GM21423 (cell line): ENCODE data around the gene KRTAP4-5.
"Not testable (repeated sequence)": the region's sequence is repeated elsewhere in the genome, so short reads cannot be mapped to it uniquely, and the experiment has no call there.

ENCODE experiments used
- ATAC-seq: cut with Tn5 transposase; IDR thresholded peaks from one replicate; pipeline ENCODE4 v1.9.1; 2021; ENCODE audit warnings: mild to moderate bottlenecking, moderate library complexity; ENCODE audit not compliant: unreplicated experiment

Gene KRTAP4-5

DNA sequence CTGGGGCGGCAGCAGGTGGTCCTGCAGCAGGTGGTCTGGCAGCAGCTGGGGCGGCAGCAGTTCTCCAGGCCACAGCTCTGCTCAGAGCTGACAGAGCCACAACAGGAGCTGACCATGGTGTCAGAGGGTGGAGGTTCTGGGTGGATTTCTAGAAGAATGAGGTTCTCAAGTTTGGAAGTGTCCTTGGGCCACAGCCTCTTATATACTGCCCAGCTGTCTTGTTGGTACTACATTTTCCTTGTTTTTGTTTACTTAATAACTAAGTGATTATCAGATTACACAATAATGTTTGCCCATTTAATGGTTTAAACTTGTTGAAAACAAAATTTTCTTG is at the start of gene KRTAP4-5:
Gene KRTAP4-5 (minus strand): TSS at position 174 of the 334 bp plus-strand sequence. CDS start 58 bp downstream, at position 116.
- no peak for ATAC-seq

DNA sequence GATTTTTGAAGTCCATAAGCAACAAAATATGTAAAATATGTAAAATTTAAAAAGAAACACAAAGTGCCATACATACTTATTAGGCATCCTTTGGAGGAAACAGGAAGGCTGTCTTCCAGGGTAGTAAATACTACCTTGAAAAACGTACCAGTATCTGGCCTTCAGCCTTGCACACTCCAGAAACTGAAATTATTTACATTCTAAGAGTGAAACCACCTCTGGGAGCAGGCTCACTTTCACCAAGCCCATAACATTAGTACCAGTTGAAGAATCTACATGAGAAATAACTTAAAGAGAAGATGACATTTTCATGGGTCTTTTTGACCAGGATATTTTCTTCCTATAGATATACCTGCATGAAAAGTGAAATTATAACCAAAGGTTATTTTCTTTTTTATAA is 46.4 kb upstream of the KRTAP4-5 start:
- ATAC-seq: no peak

DNA sequence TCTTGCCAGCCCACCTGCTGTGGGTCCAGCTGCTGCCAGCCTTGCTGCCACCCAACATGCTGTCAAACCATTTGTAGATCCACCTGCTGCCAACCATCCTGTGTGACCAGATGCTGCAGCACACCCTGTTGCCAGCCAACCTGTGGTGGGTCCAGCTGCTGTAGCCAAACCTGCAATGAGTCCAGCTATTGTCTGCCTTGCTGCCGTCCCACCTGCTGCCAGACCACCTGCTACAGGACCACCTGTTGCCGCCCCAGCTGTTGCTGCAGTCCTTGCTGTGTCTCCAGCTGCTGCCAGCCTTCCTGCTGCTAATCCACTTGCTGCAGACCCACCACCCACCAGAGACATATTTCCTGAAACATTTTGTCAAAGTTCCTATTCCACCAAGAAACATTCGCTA is 40.7 kb upstream of the KRTAP4-5 start:
- ATAC-seq: no peak

DNA sequence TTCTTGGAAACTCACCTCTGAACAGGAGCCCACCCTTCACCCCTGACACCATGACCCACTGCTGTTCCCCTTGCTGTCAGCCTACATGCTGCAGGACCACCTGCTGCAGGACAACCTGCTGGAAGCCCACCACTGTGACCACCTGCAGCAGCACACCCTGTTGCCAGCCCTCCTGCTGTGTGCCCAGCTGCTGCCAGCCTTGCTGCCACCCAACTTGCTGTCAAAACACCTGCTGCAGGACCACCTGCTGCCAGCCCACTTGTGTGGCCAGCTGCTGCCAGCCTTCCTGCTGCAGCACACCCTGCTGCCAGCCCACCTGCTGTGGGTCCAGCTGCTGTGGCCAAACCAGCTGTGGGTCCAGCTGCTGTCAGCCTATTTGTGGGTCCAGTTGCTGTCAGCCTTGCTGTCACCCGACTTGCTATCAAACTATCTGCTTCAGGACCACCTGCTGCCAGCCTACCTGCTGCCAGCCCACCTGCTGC is 40.3 kb upstream of the KRTAP4-5 start, which contains the start of gene KRTAP9-1:
Gene KRTAP9-1 (plus strand): TSS at position 51 of the 482 bp plus-strand sequence. CDS start 0 bp downstream, at position 51.
- ATAC-seq: not testable (repeated sequence)

DNA sequence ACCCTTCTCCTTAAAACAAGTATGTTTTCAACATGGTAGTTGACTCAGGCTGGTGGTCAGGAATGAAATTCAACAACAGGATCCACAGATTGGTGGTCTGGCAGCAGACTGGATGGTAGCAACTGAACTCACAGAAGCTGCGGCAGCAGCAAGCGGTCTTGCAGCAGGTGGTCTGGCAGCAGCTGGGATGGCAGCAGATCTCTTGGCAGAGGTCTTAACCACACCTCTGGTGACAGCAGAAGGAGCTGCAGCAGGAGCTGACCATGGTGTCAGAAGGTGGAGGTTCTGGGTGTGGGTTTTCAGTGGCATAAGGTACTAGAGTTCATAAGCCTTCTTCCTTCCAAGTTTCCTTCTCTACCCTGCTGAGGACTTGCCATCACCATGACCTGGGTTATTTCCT is 37.2 kb upstream of the KRTAP4-5 start:
- ATAC-seq: no peak

DNA sequence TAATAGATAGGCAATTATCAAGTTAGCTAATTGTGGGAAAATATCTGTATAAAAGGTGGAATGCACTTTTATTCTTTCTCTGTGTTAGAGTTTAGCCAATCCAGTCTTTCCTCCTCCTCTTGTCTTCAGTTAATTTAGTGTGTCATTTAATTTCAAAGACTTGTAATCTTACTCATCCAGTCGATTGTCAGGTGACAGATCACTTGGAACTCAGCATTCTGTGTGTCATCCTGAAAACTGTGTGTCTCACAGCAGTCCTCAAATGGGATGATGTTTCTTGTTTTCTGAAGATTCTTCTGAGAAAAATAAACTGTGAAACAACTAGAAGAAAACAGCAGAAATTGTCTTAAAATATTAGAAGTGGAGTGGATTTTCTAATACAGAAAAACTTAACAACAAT is 35.4 kb upstream of the KRTAP4-5 start:
- ATAC-seq: no peak

DNA sequence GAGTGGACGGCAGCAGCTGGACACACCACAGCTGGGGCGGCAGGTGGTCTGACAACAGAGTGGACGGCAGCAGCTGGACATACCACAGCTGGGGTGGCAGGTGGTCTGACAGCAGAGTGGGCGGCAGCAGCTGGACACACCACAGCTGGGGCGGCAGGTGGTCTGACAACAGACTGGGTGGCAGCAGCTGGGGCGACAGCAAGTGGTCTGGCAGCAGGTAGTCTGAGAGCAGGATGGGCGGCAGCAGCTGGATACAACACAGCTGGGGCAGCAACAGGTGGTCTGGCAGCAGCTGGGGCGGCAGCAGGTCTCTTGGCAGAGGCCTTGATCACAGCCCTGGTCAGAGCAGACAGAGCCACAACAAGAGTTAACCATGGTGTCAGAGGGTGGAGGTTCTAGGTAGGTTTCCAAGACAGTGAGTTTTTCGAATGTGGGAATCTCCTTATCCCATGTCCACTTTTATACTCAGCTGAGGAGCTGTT is 34.9 kb upstream of the KRTAP4-5 start, which contains the start of gene KRTAP4-1:
Gene KRTAP4-1 (minus strand): TSS at position 432 of the 482 bp plus-strand sequence. CDS start 57 bp downstream, at position 375.
- ATAC-seq: no peak

DNA sequence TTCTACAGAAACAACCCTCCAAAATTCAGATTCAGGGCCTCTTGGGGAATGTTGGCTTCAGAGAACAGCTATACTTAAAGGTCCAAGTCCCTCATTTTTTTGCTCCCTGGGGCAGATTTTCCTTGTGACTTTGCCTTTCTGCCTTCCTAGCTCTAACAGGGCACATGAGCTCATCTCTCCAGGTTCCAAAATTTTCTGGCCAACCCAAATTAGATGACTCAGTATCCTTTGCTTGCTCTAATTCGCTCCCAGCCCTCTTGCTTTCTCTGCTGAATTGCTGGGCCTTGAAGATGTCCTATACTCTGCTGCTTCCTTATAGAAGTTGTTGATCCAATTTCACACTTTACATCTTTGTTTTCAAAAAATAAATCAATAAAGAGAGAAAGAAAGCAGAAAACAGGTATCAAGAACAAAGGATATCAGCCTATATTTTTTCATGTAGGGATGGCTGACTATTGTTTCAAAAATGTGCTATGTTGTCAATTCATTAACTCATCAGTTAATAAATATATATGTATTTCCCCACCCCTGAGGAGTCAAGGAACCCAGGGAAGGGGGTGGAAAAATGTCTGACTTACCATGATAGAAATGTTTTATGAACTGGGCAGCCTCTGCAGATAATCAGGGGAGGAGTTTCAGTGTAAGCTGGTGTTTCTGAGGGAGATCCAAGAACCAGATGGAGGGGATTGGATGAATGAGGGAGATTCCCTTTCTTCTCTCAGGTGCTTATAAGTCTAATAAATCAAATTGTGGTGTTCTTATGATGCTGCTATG is 29.4 kb upstream of the KRTAP4-5 start:
- no peak for ATAC-seq

DNA sequence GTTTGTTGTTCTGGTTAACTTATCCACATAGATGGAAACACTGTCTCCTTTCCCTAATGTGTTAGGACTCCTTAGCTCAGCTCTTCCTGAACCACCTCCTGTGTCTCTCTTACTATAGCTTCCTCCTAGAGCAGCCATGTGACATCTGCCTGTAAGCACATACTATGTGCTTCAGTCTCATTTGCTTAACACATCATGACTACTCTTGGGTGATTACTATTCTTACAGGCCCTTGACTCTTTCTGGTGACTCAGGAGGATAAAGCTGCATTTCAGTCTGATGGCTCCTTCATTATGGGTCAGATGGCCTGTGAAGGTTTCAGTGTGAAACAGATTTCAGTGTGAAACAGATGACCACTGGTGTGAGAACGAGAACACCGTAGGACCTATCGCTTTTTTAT is 28.7 kb upstream of the KRTAP4-5 start:
- no peak for ATAC-seq

DNA sequence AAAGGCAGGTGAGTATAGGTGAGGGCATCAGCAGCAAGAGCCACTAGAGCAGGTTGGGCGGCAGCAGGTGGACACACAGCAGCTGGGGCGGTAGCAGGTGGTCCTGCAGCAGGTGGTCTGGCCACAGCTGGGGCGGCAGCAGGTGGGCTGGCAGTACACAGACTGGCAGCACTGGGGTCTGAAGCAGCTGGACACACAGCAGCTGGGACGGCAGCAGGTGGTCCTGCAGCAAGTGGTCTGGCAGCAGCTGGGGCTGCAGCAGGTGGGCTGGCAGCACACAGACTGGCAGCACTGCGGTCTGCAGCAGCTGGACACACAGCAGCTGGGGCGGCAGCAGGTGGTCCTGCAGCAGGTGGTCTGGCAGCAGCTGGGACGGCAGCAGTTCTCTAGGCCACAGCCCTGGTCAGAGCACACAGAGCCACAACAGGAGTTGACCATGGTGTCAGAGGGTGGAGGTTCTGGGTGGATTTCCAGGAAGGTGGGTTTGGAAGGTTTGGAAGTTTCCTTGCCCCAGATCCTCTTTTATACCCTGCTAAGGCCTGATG is 28.2 kb upstream of the KRTAP4-5 start, which contains the start of gene KRTAP4-2:
Gene KRTAP4-2 (minus strand): TSS at position 495 of the 545 bp plus-strand sequence. CDS start 57 bp downstream, at position 438.
- ATAC-seq: no peak

DNA sequence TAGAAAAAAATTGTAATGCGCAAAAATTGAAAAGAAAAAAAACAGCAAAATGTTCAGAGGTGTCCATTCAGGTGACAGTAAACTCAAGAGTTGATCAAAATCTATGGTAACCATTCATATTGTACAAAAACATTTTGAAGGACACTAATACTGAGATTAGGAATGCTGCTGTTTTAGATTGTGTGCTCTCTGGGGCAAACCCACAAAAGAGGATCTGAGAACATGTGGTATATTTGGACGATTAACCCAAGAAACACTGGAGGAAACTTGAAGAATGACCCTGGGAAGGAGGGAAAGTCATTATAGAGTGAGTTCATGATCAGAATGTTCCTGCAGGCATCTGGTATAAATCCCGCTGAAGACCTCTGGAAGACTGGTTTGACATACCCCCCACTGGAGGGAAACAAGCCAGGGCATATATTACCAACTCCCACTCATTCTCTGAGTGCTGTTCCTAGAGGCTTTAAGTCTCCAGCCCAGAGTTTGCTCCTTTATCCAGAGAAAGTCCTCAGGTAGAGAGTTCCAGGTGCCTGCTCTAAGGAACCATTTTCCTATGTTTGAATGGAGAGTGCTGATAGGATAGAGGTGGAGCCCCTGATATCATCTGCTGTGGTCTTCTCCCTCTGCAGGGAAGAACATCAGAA is 27.2 kb upstream of the KRTAP4-5 start:
- ATAC-seq: no peak

DNA sequence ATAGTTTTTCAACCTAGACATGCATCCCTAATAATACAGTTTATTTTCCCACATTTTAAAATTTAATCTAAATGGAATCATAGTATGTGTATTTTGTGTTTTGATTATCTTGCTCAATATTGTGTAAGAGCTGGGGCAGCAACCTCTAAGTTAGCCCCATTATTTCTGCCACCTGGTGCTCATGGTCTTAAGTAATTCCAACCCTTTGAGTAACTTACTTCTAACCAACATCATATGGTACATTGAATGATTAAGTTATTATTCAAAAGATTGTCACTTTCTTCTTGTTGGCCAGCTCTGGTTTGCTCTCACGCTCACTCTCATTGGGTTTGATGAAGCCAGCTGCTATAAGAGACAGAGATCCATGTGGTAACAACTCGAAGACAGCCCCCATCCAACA is 22.3 kb upstream of the KRTAP4-5 start:
- no peak for ATAC-seq

DNA sequence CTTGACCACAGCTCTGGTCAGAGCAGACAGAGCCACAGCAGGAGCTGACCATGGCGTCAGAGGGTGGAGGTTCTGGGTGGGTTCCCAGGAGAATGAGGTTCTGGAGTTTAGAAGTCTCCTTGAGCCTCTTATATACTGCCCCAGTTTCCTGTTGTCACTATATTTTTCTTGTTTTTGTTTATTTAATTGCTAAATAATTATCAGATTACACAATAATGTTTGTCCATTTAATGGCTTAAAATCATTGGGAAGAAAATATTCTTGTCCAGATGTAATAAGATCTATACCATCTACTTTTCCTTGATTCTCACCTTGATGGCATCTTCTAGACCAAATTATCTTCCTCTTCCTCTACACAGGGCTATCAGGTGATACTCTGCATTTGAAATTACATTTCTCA is 18.5 kb upstream of the KRTAP4-5 start, which contains the start of gene KRTAP4-3:
Gene KRTAP4-3 (minus strand): TSS at position 101 of the 400 bp plus-strand sequence. CDS start 49 bp downstream, at position 52.
- no peak for ATAC-seq

DNA sequence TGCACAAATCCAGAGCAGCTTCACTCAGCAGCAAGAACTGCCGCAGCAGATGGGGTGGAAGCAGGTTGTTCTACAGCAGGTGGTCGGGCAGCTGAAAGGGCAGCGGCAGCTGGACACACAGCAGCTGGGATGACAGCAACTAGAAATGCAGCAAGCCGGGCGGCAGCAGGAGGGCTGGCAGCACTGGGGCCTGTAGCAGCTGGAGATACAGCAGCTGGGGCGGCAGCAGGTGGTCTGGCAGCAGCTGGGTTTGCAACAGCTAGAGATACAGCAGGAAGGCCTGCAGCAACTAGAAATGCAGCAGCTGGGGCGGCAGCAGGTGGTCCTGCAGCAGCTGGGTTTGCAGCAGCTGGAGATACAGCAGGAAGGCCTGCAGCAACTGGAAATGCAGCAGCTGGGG is 17.9 kb upstream of the KRTAP4-5 start:
- ATAC-seq: no peak

DNA sequence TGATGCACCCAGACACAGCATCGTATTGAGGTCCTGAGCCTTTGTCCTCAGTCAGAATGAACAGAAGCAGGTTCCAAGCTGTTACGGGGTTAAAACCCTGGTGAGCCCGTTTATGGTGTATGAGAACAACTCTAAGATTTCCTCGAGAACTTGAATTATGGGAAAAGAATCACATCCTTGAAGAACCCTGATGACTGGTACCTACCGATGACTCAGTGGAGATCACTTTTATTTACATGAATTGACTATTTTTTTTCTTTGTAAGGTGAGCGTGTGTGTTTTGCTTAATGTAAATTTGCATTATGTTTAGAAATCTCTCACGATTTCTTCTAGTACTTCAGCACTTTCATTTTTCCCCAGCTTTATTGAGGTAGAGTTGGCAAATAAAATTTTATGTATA is 14.2 kb upstream of the KRTAP4-5 start:
- ATAC-seq: no peak

DNA sequence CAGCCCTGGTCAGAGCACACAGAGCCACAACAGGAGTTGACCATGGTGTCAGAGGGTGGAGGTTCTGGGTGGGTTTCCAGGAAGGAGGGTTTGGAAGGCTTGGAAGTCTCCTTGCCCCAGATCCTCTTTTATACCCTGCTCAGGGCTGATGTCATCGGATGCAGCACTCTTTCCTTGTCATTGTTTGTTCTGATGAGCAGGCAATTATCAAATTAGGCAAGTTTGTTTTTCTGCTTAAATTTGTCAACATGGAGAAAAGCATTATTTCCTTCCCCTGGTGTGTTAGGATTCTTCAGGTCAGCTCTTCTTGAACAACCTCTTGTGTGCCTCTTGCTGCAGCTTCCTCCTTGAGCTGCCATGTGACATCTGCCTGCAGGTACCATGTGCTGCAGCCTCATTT is 11.0 kb upstream of the KRTAP4-5 start, which contains the start of gene KRTAP4-4:
Gene KRTAP4-4 (minus strand): TSS at position 101 of the 400 bp plus-strand sequence. CDS start 57 bp downstream, at position 44.
- no peak for ATAC-seq

DNA sequence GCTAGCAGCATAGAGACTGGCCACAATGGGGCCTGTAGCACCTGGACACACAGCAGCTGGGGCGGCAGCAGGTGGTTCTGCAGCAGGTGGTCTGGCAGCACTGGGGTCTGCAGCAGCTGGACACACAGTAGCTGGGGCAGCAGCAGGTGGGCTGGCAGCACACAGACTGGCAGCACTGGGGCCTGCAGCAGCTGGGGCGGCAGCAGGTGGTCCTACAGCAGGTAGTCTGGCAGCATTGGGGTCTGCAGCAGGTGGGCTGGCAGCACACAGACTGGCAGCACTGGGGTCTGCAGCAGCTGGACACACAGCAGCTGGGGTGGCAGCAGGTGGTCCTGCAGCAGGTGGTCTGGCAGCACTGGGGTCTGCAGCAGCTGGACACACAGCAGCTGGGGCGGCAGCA is 10.6 kb upstream of the KRTAP4-5 start:
- ATAC-seq: not testable (repeated sequence)

DNA sequence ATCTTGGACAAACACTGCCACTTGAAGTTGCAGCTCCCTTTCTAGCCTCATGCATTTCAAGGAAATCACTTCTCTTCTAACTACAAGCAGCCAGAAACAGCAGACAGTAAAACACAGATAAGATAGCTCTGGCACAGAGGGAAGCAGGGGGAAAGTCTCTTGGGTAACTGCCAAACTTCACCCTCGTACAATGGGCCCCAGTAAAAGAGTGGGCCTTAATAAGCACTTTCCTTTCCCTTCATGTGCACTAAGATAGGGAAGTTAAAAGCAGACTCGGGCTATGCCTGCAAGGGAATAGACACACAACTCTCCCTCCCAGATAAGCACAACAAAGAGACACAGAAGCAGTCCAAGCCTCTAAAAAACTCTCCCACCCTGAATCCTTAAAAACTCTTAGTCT is 4.2 kb upstream of the KRTAP4-5 start:
- no peak for ATAC-seq

DNA sequence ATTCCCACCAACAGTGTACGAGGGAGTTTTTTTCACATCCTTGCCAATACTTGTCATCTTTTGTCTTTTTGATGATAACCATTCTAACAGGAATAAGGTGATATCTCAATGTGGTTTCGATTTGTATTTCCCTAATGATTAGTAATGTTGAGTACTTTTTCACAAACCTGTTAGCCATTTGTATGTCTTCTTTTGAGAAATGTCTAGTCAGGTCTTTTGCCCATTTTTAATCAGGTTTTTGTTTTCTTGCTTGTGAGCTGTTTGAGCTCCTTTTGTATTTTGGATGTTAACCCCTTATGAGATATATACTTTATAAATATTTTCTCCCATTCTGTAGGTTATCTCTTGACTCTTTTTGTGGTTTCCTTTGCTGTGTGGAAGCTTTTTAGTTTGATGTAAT is 1.9 kb upstream of the KRTAP4-5 start:
- no peak for ATAC-seq

DNA sequence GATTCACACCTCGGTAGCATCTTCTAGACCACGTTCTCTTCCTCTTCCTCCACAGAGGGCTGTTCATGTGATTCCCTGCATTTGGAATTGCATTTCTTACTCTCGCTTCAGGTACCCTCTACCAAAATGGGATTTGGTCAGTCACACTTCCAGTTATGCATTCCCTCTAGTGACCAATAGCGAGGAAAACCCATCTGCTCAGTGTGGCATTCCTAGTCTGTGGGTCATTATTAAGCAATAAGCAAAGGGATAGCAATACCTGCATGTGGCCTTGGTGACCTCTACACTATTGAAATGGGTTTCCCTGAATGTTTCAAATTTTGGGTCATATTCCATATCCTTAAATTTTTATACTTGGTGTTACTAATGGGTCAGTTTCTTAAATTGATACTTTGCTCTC is 401 bp upstream of the KRTAP4-5 start:
- ATAC-seq: no peak

DNA sequence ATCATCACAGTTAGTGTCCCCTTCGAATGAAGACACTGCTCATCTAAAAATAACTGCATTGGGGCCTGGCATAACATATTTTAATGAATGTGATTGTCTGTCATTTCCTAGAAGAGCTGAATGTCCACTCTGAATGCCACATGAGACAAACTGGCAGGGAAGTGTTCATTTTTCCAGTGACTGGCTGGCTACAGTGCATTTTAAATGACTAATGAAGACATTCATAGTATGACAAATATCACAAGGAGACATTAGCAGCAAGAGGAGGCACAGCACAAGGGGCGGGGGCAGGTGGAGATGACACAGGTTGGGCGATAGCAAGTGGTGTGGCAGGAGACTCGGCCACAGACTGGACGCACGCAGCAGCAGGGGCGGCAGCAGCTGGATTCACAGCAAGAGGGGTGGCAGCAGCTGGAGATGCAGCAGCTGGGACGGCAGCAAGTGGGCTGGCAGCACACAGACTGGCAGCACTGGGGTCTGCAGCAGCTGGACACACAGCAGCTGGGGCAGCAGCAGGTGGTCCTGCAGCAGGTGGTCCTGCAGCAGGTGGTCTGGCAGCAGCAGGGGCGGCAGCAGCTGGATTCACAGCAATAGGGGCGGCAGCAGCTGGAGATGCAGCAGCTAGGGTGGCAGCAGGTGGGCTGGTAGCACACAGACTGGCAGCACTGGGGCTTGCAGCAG is 514 bp downstream of the KRTAP4-5 start:
- not testable (repeated sequence) for ATAC-seq
